GOT3 (cell line): ENCODE data around the gene CLEC2D.
"Not testable (repeated sequence)": the region's sequence is repeated elsewhere in the genome, so short reads cannot be mapped to it uniquely, and the experiment has no call there.

Source experiments
- DNase-seq: peaks from one replicate; lab custom pipeline; 2025; ENCODE audit warnings: mixed read lengths; lab: John Stamatoyannopoulos, UW

The CLEC2D gene

GRCh38 chr12:9669534-9669933 is at the start of gene CLEC2D:
Gene CLEC2D (plus strand): TSS chr12:9669713. CDS start chr12:9669735, 22 bp downstream.
- DNase-seq: no peak

- DNase-seq: no peak
Observed at GRCh38 chr12:9625019-9625418, 44.5 kb upstream of the CLEC2D start.

- DNase-seq: no peak
Observed at GRCh38 chr12:9626291-9626690, 43.2 kb upstream of the CLEC2D start.

- DNase-seq: no peak
Observed at GRCh38 chr12:9626821-9627220, 42.7 kb upstream of the CLEC2D start.

- no peak for DNase-seq
Observed at GRCh38 chr12:9632766-9633165, 36.7 kb upstream of the CLEC2D start.

- DNase-seq: no peak
Observed at GRCh38 chr12:9634177-9634803, 35.2 kb upstream of the CLEC2D start.

GRCh38 chr12:9634969-9635754 is 34.4 kb upstream of the CLEC2D start:
- no peak for DNase-seq

- no peak for DNase-seq
Observed at GRCh38 chr12:9636150-9636850, 33.2 kb upstream of the CLEC2D start.

- no peak for DNase-seq
Observed at GRCh38 chr12:9636851-9637206, 32.7 kb upstream of the CLEC2D start.

- DNase-seq: no peak
Observed at GRCh38 chr12:9640024-9640423, 29.5 kb upstream of the CLEC2D start.

GRCh38 chr12:9642606-9643265 is 26.8 kb upstream of the CLEC2D start:
- no peak for DNase-seq

GRCh38 chr12:9643266-9643660 is 26.2 kb upstream of the CLEC2D start:
- no peak for DNase-seq

- not testable (repeated sequence) for DNase-seq
Observed at GRCh38 chr12:9644985-9645551, 24.4 kb upstream of the CLEC2D start.

- DNase-seq: no peak
Observed at GRCh38 chr12:9646794-9647781, 22.4 kb upstream of the CLEC2D start.

GRCh38 chr12:9647825-9648700 is 21.4 kb upstream of the CLEC2D start:
- peak; percentile 50 for DNase-seq

- DNase-seq: no peak
Observed at GRCh38 chr12:9648701-9649531, 20.6 kb upstream of the CLEC2D start.

- DNase-seq: no peak
Observed at GRCh38 chr12:9649532-9649940, 20.0 kb upstream of the CLEC2D start.

- DNase-seq: no peak
Observed at GRCh38 chr12:9650151-9650576, 19.3 kb upstream of the CLEC2D start.

GRCh38 chr12:9651265-9651729 is 18.2 kb upstream of the CLEC2D start:
- no peak for DNase-seq
